Left lung (tissue), 10 donors: ENCODE measurements around the gene PAK6. TPM values are rescaled to one million over a fixed set of nuclear protein-coding genes. Genes with fewer than 3 reads are reported as not detected.

Source experiments
- ATAC-seq: fragments of 200-7000 bp; cut with Tn5 transposase; one replicate; pipeline ENCODE4 v1.9.1; 2020; ENCODE audit warnings: moderate library complexity
- DNase-seq, 4 donors: peaks; one replicate each; pipeline ENCODE4 v3.0.0-alpha.2; 2013 to 2020
- H3K27ac ChIP-seq, 2 donors: fragments of 200-600 bp; sonication (generic) in 1 of 2; one replicate each; pipeline versions ENCODE4 v1.5.0 to v1.8.0; 2020 to 2021
- H3K27me3 ChIP-seq, 2 donors: fragments of 200-600 bp; sonication (generic) in 1 of 2; one replicate each; pipeline versions ENCODE4 v1.5.0 to v1.8.0; 2020 to 2021
- H3K36me3 ChIP-seq, 2 donors: fragments of 200-600 bp; sonication (generic) in 1 of 2; one replicate each; pipeline versions ENCODE4 v1.5.0 to v1.8.0; 2020 to 2021
- H3K4me1 ChIP-seq, 2 donors: fragments of 200-600 bp; one replicate each; pipeline ENCODE4 v1.8.0; 2021
- H3K4me3 ChIP-seq, 2 donors: fragments of 200-600 bp; sonication (generic) in 1 of 2; one replicate each; pipeline versions ENCODE4 v1.5.0 to v1.8.0; 2020 to 2021; ENCODE audit warnings: mild to moderate bottlenecking in 1 of 2
- H3K9me3 ChIP-seq, 2 donors: fragments of 200-600 bp; sonication (generic) in 1 of 2; one replicate each; pipeline versions ENCODE4 v1.5.0 to v1.8.0; 2020 to 2021
- CTCF ChIP-seq, 2 donors: fragments of 200-600 bp; sonication (generic) in 1 of 2; IDR thresholded peaks; one replicate each; pipeline versions ENCODE4 v1.5.0 to v1.8.0; 2021; ENCODE audit warnings: antibody characterized with exemption in 2 of 2
- intact Hi-C, 2 donors: fragments of 100-400 bp; cut with DNase I; formaldehyde crosslinking; loops; one replicate each; pipeline versions ENCODE4 v1.11.2 to v1.14.2; 2022
- polyA plus RNA-seq, 6 donors: library from polyadenylated mRNA; unstranded; fragments of 120-200 nt; gene quantifications; one replicate each; pipeline ENCODE4 v1.2.1, GENCODE V29; 2013; ENCODE audit not compliant: insufficient read length in 6 of 6
- total RNA-seq, 2 donors: library from RNA; stranded (reverse); fragmentation: NEBNext Ultra II Directional; extraction: Animal tissue kit (Norgen Biotek cat#: 25700); gene quantifications; one replicate each; pipeline ENCODE4 v1.2.1, GENCODE V29; 2021
- donor health status: DM: no; HTN: yes; CAD: no.
- donor health status: DM: no; HTN: no; CAD: no.

Gene PAK6
- total and polyA plus RNA-seq, 8 donors: 5.3 to 14.6 (median 8.1) TPM

- no peak overlapping the region for H3K4me3 ChIP-seq
- ATAC-seq: no peak
- intact Hi-C loops: no loop called here
- no peak overlapping the region for H3K27ac ChIP-seq
- no peaks in the 10 kb centered on the region for H3K36me3 ChIP-seq
- no peaks in the 10 kb centered on the region for H3K9me3 ChIP-seq
- TF ChIP-seq CTCF (IDR thresholded peaks at IDR 0.05): no peak
- DNase-seq: no peak
- H3K4me1 ChIP-seq: peaks cover 5 to 17% of the 10 kb centered on the region in 2 donors
- H3K27me3 ChIP-seq: no peaks in the 10 kb centered on the region
These were observed 78.7 kb downstream of the PAK6 start for GRCh38 chr15:40317580-40317979.

GRCh38 chr15:40320409-40320808 lies 81.5 kb downstream of the PAK6 start:
- no peaks in the 10 kb centered on the region for H3K36me3 ChIP-seq
- no peak overlapping the region for H3K27ac ChIP-seq
- H3K4me3 ChIP-seq: no peak overlapping the region
- no peak for ATAC-seq
- intact Hi-C loops: no loop called here
- no peak for TF ChIP-seq CTCF (IDR thresholded peaks at IDR 0.05)
- H3K4me1 ChIP-seq: peaks cover 9 to 28% of the 10 kb centered on the region in 2 donors
- DNase-seq: peak in 1 of 4 donors; percentile 6
- no peaks in the 10 kb centered on the region for H3K9me3 ChIP-seq
- H3K27me3 ChIP-seq: no peaks in the 10 kb centered on the region

DNA sequence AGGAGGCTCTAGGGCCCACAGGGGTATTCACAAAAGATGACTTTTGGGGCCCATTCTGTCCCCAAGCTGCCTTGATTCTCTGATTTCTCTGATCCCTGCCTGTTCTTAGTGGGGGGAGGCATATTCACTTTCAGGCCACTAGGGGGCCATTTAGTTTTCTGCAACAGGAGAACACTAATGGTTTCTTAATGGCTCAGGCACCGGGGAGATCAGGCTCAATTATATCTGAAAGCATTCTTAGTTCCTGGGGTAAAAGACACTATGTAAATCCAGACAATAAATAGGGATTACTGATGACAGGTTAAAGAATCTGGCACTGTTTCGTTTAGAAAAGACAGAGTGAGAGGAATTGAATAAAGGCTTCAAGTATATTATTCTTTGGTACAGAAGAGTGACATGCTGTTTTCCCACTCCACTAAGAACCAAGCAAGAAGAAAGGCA lies 82.1 kb downstream of the PAK6 start:
- peaks cover 15 to 34% of the 10 kb centered on the region in 2 donors for H3K4me1 ChIP-seq
- H3K27ac ChIP-seq: no peak overlapping the region
- peak in 1 of 4 donors; percentile 68 for DNase-seq
- TF ChIP-seq CTCF (IDR thresholded peaks at IDR 0.05): peak; percentile 93 to 94
- H3K27me3 ChIP-seq: no peaks in the 10 kb centered on the region
- ATAC-seq: peak; percentile 37
- intact Hi-C loops: no loop called here
- H3K36me3 ChIP-seq: no peaks in the 10 kb centered on the region
- H3K9me3 ChIP-seq: no peaks in the 10 kb centered on the region
- no peak overlapping the region for H3K4me3 ChIP-seq

DNA sequence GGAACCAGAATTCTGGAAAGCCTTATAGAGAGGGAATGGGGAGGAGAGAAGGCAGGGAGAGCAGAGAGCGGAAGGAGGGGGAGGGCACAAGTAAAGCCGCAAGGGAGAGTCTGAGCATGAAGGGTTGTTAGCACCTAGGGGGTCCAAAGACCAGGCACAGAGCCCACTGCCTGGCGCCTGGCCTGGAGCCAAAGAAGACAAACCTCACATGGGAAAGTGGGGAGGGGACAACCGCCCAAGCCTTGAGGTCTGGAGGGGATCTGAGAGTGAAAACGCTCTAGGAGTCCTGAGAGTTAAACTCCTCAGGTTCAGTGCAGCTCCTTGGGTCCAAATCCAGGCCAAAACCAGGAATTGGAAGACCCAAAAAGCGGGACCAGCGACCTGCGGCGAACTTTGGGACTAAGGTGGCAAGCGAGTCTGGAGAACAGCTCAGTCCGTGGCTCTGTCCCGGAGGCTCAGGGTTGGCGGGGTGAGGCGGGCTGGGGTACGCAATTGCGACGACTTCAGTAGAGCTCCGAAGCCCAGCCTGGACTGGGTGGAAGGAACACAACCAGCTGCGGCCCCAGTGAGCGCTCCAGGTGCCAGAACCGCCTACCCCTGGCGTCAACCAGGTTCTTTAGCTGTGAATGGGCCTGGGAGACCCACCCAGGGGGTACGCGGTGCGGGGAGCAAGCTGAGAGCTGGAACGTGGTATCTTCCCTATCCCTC lies 83.8 kb downstream of the PAK6 start:
- peak overlapping the region; percentile 36 to 54 for H3K27ac ChIP-seq
- H3K27me3 ChIP-seq: no peaks in the 10 kb centered on the region
- ATAC-seq: no peak
- H3K4me1 ChIP-seq: peaks cover 15 to 51% of the 10 kb centered on the region in 2 donors
- intact Hi-C loops: no loop called here
- TF ChIP-seq CTCF (IDR thresholded peaks at IDR 0.05): no peak
- H3K9me3 ChIP-seq: no peaks in the 10 kb centered on the region
- peak overlapping the region; percentile 21 to 86 for H3K4me3 ChIP-seq
- no peak for DNase-seq
- peaks cover 0 to 8% of the 10 kb centered on the region in 2 donors for H3K36me3 ChIP-seq

- peak; percentile 37 to 83 for TF ChIP-seq CTCF (IDR thresholded peaks at IDR 0.05)
- DNase-seq (peak; percentile 91 to 97 (median 94)), ATAC-seq (peak; percentile 93)
- intact Hi-C loops: no loop called here
- no peaks in the 10 kb centered on the region for H3K27me3 ChIP-seq
- H3K4me1 ChIP-seq: peaks cover 15 to 58% of the 10 kb centered on the region in 2 donors
- H3K9me3 ChIP-seq: no peaks in the 10 kb centered on the region
- H3K27ac ChIP-seq: peak within 1 kb of the TSS; percentile 77 to 80
- H3K36me3 ChIP-seq: peaks cover 0 to 8% of the 10 kb centered on the region in 2 donors
- H3K4me3 ChIP-seq: peak within 1 kb of the TSS; percentile 67 to 86
These were observed 84.5 kb downstream of the PAK6 start, which contains the start of gene INAFM2 for GRCh38 chr15:40323239-40323952. Gene INAFM2, plus strand, starts transcription at chr15:40323692. Its CDS starts 364 bp downstream, at chr15:40324056.
